ENCODE results near the gene NXN.

DNA sequence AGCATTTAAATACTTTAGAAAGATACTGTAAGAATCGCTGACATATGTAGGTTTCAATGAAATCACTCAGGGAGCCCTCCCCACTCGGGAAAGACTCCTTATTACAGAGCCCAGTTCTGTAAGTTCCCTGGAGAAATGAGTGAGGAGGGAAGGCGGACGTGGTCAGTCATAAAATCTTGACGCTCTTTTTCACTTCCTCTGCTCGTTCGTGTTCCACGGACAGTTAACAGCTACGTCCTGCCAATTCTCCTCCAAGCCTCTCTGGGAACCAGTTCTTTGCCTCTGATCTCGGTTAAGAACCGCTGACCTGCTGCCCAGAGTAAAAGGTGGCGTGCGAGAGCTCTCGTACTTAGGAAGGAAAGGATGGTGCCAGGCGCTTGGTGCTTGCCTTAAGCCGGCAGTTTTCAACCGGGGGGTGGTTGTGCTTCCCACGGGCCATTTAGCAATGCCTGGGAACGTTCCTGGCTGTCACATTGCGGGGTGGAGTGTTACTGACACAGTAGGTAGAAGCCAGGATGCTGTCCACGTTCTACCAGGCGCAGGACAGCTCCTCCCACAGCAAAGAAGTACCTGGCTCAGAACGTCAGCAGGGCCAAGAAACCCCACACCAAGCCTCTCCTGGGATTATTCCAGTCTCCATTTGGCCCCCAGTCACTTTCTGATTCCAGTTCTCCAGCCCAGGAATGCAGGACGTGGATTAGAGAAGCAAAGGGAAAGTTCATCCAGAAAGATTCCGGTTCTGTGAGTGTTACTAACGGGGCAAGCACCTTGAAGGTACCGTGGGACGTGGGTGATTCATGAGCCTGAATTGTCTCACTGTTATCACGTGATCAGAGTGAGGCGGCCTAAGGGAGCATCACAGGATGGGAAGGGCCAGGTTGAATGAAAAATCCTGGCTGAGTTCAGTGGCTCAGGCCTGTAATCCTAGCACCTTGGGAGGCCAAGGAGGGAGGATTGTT is 109.7 kb downstream of the NXN start:
- TF ChIP-seq, protein P1, sequence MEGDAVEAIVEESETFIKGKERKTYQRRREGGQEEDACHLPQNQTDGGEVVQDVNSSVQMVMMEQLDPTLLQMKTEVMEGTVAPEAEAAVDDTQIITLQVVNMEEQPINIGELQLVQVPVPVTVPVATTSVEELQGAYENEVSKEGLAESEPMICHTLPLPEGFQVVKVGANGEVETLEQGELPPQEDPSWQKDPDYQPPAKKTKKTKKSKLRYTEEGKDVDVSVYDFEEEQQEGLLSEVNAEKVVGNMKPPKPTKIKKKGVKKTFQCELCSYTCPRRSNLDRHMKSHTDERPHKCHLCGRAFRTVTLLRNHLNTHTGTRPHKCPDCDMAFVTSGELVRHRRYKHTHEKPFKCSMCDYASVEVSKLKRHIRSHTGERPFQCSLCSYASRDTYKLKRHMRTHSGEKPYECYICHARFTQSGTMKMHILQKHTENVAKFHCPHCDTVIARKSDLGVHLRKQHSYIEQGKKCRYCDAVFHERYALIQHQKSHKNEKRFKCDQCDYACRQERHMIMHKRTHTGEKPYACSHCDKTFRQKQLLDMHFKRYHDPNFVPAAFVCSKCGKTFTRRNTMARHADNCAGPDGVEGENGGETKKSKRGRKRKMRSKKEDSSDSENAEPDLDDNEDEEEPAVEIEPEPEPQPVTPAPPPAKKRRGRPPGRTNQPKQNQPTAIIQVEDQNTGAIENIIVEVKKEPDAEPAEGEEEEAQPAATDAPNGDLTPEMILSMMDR (IDR thresholded peaks at IDR 0.05), result no peak
- TF ChIP-seq EZH2 (IDR thresholded peaks at IDR 0.05; ENCODE audit: borderline replicate concordance, insufficient read depth, low read depth, low read length, poor library complexity, severe bottlenecking), result no peak

Data from B cell (primary cell).